CD14-positive monocyte (primary cell): ENCODE measurements around the gene VAT1L. TPM values are rescaled to one million over a fixed set of nuclear protein-coding genes. Genes with fewer than 3 reads are reported as not detected.
A peak's percentile ranks its signal among the peaks of the same experiment; 100 is the strongest.

Experiments used
- DNase-seq, 3 donors: peaks; one replicate each; pipeline ENCODE4 v3.0.0-alpha.2; 2011 to 2022
- H2AFZ ChIP-seq: 2 replicates; pipeline ENCODE4 v1.6.0; 2012; ENCODE audit warnings: mild to moderate bottlenecking, low read depth, low read length, inconsistent platforms; ENCODE audit not compliant: insufficient read depth, poor library complexity, severe bottlenecking
- H3K27ac ChIP-seq, 2 donors: 1 replicate in 1 of 2; 2 replicates in 1 of 2; pipeline ENCODE4 v1.5.1; 2012 to 2013; ENCODE audit warnings: low read length in 2 of 2, control low read depth in 1 of 2, inconsistent platforms in 1 of 2, low read depth in 1 of 2, mild to moderate bottlenecking in 1 of 2
- H3K27me3 ChIP-seq, 2 donors: one replicate each; pipeline versions ENCODE4 v1.6.0 to v1.6.1; 2011 to 2013; ENCODE audit warnings: low read length in 2 of 2; ENCODE audit not compliant: control insufficient read depth in 2 of 2, insufficient read depth in 2 of 2
- H3K36me3 ChIP-seq, 2 donors: replicated peaks in 1 of 2; 1 replicate in 1 of 2; 2 replicates in 1 of 2; pipeline versions ENCODE4 v1.5.1 to v1.6.1; 2012 to 2013; ENCODE audit warnings: low read length in 2 of 2, control low read depth in 1 of 2, inconsistent platforms in 1 of 2, mild to moderate bottlenecking in 1 of 2; ENCODE audit not compliant: insufficient read depth in 2 of 2, control insufficient read depth in 1 of 2
- H3K4me1 ChIP-seq, 2 donors: 1 replicate in 1 of 2; 2 replicates in 1 of 2; pipeline versions ENCODE4 v1.5.1 to v1.6.1; 2012 to 2013; ENCODE audit warnings: low read length in 2 of 2, control low read depth in 1 of 2, inconsistent platforms in 1 of 2, mild to moderate bottlenecking in 1 of 2, moderate library complexity in 1 of 2; ENCODE audit not compliant: insufficient read depth in 2 of 2, control insufficient read depth in 1 of 2
- H3K4me2 ChIP-seq: replicated peaks from 2 replicates; pipeline ENCODE3; 2012; ENCODE audit warnings: low read length, moderate library complexity, mild to moderate bottlenecking; ENCODE audit not compliant: poor library complexity, severe bottlenecking; ENCODE audit errors: extremely low read depth
- H3K4me3 ChIP-seq, 3 experiments: fragments of 200-600 bp in 1 of 3; sonication (generic) in 1 of 3; replicated peaks in 1 of 3; 1 replicate in 2 of 3; 2 replicates in 1 of 3; pipeline ENCODE4 v1.5.1; 2011 to 2013; ENCODE audit warnings: low read length in 3 of 3, mild to moderate bottlenecking in 3 of 3, control low read depth in 2 of 3, low read depth in 2 of 3, inconsistent platforms in 1 of 3, moderate library complexity in 1 of 3
- H3K79me2 ChIP-seq: 2 replicates; pipeline ENCODE4 v1.6.0; 2012; ENCODE audit warnings: mild to moderate bottlenecking, control low read depth, inconsistent platforms, low read length, moderate library complexity; ENCODE audit not compliant: insufficient read depth
- H3K9ac ChIP-seq: 2 replicates; pipeline ENCODE4 v1.6.0; 2017; ENCODE audit warnings: low read length, mild to moderate bottlenecking; ENCODE audit not compliant: insufficient read depth, poor library complexity, severe bottlenecking
- H3K9me3 ChIP-seq, 2 donors: replicated peaks in 1 of 2; 1 replicate in 1 of 2; 2 replicates in 1 of 2; pipeline versions ENCODE4 v1.5.1 to v1.6.1; 2012 to 2013; ENCODE audit warnings: low read length in 2 of 2, control low read depth in 1 of 2; ENCODE audit not compliant: control insufficient read depth in 1 of 2, insufficient read depth in 1 of 2
- H4K20me1 ChIP-seq: 2 replicates; pipeline ENCODE4 v1.6.0; 2012; ENCODE audit warnings: mild to moderate bottlenecking, low read length, control low read depth, moderate library complexity; ENCODE audit not compliant: insufficient read depth
- H3K27ac Mint-ChIP-seq, 7 donors: one replicate each; pipeline ENCODE4 v1.8.0; 2020; ENCODE audit warnings: mild to moderate bottlenecking in 7 of 7, mixed read lengths in 7 of 7, moderate library complexity in 6 of 7, inconsistent platforms in 2 of 7
- H3K27me3 Mint-ChIP-seq, 3 donors: one replicate each; pipeline ENCODE4 v1.8.0; 2021 to 2022; ENCODE audit warnings: low read depth in 3 of 3, mild to moderate bottlenecking in 3 of 3, mixed read lengths in 3 of 3, moderate library complexity in 3 of 3, inconsistent platforms in 1 of 3
- H3K36me3 Mint-ChIP-seq, 2 donors: one replicate each; pipeline ENCODE4 v1.8.0; 2020; ENCODE audit warnings: mixed read lengths in 2 of 2, inconsistent platforms in 1 of 2, mild to moderate bottlenecking in 1 of 2
- H3K4me1 Mint-ChIP-seq: one replicate; pipeline ENCODE4 v1.8.0; 2020; ENCODE audit warnings: mild to moderate bottlenecking, mixed read lengths
- H3K4me3 Mint-ChIP-seq, 2 donors: one replicate each; pipeline ENCODE4 v1.8.0; 2020; ENCODE audit warnings: mild to moderate bottlenecking in 2 of 2, mixed read lengths in 2 of 2, moderate library complexity in 1 of 2
- H3K9me3 Mint-ChIP-seq, 7 donors: one replicate each; pipeline ENCODE4 v1.8.0; 2020 to 2022; ENCODE audit warnings: mixed read lengths in 7 of 7, mild to moderate bottlenecking in 6 of 7, moderate library complexity in 6 of 7, inconsistent platforms in 2 of 7
- WGBS: methylation state at CpG from one replicate; pipeline ENCODE4 v1.1.5; 2013; ENCODE audit warnings: missing lambda C conversion rate; ENCODE audit not compliant: insufficient coverage; 5-methylcytosine and 5-hydroxymethylcytosine counted together
- intact Hi-C, 2 donors: fragments of 100-400 bp; cut with micrococcal nuclease; formaldehyde crosslinking; loops; one replicate each; pipeline versions ENCODE4 v1.15.0 to v1.15.1; 2023
- polyA plus RNA-seq, 3 donors: library from polyadenylated mRNA; depleted of rRNA in 1 of 3; unstranded in 2 of 3; stranded (reverse) in 1 of 3; fragments of 300-500 nt in 2 of 3; fragments of >200 nt in 1 of 3; fragmentation: Illumina TruSeq in 2 of 3; gene quantifications; 1 replicate in 2 of 3; 2 replicates in 1 of 3; pipeline ENCODE4 v1.2.3, GENCODE V29; 2012 to 2021
- TF ChIP-seq, protein P1 (sequence below): fragments of 200-600 bp; IDR thresholded peaks from one replicate; pipeline ENCODE4 v1.8.0; 2022; ENCODE audit warnings: antibody characterized with exemption, mild to moderate bottlenecking

VAT1L gene
- polyA plus RNA-seq, 3 donors, result not detected

DNA sequence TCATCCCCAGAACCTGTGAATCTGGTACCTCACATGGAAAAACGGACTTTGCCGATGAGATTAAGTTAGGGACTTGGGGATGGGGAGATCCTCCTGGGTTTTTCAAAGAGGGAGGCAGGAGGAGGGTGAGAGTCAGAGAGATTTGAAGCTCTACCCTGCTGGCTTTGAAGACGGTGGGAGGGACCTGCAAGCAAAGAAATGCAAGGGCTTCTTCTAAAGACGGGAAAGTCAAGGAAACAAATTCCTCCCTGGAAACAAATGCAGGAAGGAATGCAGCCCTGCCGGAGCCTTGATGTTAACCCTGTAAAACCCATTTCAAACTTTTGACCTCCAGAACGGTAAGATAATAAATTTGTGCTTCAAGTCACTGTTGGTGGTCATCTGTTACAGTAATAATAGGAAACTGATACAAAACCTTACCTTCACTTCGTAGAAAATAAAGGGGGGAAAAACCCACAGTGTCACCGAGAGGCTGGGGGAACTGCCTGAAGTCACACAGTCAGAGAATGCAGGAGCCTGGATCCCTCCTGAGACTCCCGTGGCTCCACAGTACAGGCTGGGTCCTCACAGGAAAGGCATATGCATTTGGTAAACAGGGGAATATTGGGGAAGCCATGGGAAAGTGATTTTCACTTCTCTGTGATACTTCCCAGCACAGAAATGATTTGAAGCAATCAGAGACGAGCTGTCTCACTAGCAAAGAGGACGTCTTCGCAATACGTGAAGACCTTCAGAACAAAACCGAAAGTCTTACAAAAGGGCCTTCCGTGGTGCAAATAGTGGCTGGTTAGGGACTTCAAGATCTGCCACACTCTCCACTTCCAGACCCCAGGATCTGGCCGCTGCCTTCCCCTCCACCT, 175.1 kb downstream of the VAT1L start:
- no peaks in the 10 kb centered on the region for H3K79me2 ChIP-seq
- no peak overlapping the region for H3K4me3 ChIP-seq
- TF ChIP-seq, protein P1, sequence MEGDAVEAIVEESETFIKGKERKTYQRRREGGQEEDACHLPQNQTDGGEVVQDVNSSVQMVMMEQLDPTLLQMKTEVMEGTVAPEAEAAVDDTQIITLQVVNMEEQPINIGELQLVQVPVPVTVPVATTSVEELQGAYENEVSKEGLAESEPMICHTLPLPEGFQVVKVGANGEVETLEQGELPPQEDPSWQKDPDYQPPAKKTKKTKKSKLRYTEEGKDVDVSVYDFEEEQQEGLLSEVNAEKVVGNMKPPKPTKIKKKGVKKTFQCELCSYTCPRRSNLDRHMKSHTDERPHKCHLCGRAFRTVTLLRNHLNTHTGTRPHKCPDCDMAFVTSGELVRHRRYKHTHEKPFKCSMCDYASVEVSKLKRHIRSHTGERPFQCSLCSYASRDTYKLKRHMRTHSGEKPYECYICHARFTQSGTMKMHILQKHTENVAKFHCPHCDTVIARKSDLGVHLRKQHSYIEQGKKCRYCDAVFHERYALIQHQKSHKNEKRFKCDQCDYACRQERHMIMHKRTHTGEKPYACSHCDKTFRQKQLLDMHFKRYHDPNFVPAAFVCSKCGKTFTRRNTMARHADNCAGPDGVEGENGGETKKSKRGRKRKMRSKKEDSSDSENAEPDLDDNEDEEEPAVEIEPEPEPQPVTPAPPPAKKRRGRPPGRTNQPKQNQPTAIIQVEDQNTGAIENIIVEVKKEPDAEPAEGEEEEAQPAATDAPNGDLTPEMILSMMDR, result no peak
- H3K4me2 ChIP-seq, result no peak overlapping the region
- H3K4me3 Mint-ChIP-seq, result peak overlapping the region in 1 of 2 donors; percentile 47
- H3K27ac ChIP-seq, result no peak overlapping the region
- H3K9me3 ChIP-seq, result no peaks in the 10 kb centered on the region
- no peak overlapping the region for H3K9ac ChIP-seq
- no peaks in the 10 kb centered on the region for H3K4me1 ChIP-seq
- peaks cover 3 to 37% (median 20%) of the 10 kb centered on the region in 3 donors for H3K27me3 Mint-ChIP-seq
- H3K27ac Mint-ChIP-seq, result no peak overlapping the region
- no peaks in the 10 kb centered on the region for H3K36me3 ChIP-seq
- H3K9me3 Mint-ChIP-seq, result peaks cover 0 to 6% (median 2%) of the 10 kb centered on the region in 7 donors
- WGBS, result 76% methylated on average over 11 of the region's 16 CpGs
- peaks cover 0 to 8% of the 10 kb centered on the region in 2 donors for H3K27me3 ChIP-seq
- H2AFZ ChIP-seq, result no peak overlapping the region
- no peaks in the 10 kb centered on the region for H3K36me3 Mint-ChIP-seq
- DNase-seq, result no peak
- no peaks in the 10 kb centered on the region for H4K20me1 ChIP-seq
- intact Hi-C loops, result no loop called here
- H3K4me1 Mint-ChIP-seq, result no peaks in the 10 kb centered on the region

DNA sequence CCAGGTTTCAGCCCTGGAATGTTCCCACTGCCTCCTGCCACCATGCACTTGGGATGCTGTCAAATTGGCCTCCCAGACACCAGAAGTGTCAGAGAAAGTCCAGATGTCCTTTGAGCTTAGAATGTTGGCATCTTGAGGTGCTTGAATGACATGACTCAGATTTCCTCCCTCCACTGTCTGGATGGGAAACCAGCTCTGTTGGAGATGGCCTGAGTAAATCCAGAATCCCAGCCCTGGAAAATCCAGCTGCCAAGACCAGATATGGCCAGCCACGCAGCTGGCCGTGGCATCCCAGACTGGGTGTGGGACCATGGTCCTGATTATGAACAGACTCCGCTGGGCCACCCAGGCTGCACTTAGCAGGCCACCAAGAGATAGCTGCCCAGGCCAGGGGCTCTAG, 177.0 kb downstream of the VAT1L start:
- no peak for DNase-seq
- peaks cover 3 to 31% (median 20%) of the 10 kb centered on the region in 3 donors for H3K27me3 Mint-ChIP-seq
- Histone ChIP-seq H3K9me3 (no peaks in the 10 kb centered on the region), H4K20me1 (no peaks in the 10 kb centered on the region), H3K9ac (no peak overlapping the region), H2AFZ (no peak overlapping the region), H3K4me3 (no peak overlapping the region), H3K79me2 (no peaks in the 10 kb centered on the region), H3K4me1 (no peaks in the 10 kb centered on the region), H3K36me3 (no peaks in the 10 kb centered on the region), H3K27me3 (peaks cover 0 to 8% of the 10 kb centered on the region in 2 donors), H3K27ac (no peak overlapping the region), H3K4me2 (no peak overlapping the region)
- no peaks in the 10 kb centered on the region for H3K4me1 Mint-ChIP-seq
- peaks cover 0 to 6% (median 2%) of the 10 kb centered on the region in 7 donors for H3K9me3 Mint-ChIP-seq
- 100% methylated on average over 2 of the region's 3 CpGs for WGBS
- TF ChIP-seq, protein P1, result no peak
- H3K27ac Mint-ChIP-seq, result no peak overlapping the region
- intact Hi-C loops, result no loop called here
- H3K4me3 Mint-ChIP-seq, result no peak overlapping the region
- no peaks in the 10 kb centered on the region for H3K36me3 Mint-ChIP-seq
